ENCODE results near the gene TMEM259. TPM values are rescaled to one million over a fixed set of nuclear protein-coding genes. Genes with fewer than 3 reads are reported as not detected.

TMEM259 gene
- total and polyA plus RNA-seq, 2 of the 13 experiments (the other 11 are each of a cell fraction or from before 2014, with no cell fraction given) = 64.7 to 164 TPM

GRCh38 chr19:1046117-1046626 is 25.2 kb upstream of the TMEM259 start (continued):
- no peak for TF ChIP-seq ZNF878 (CRISPR knock-in tag; IDR thresholded peaks at IDR 0.05)
- TF ChIP-seq SUZ12 (IDR thresholded peaks at IDR 0.05; ENCODE audit: low read depth, low read length) = no peak
- no peak for TF ChIP-seq SATB2 (CRISPR knock-in tag; IDR thresholded peaks at IDR 0.05)
- TF ChIP-seq ZSCAN30 (CRISPR knock-in tag; IDR thresholded peaks at IDR 0.05) = no peak
- 0 out of 2 replicates have a peak, but pooled peaks have one; percentile 66 for TF ChIP-seq ZNF232 (CRISPR knock-in tag; IDR thresholded peaks at IDR 0.05; ENCODE audit: borderline replicate concordance)
- TF ChIP-seq ZNF382 (CRISPR knock-in tag; IDR thresholded peaks at IDR 0.05; ENCODE audit: borderline replicate concordance) = no peak
- TF ChIP-seq NPAS2 (CRISPR knock-in tag; IDR thresholded peaks at IDR 0.05; ENCODE audit: borderline replicate concordance) = no peak
- 0 out of 2 replicates have a peak, but pooled peaks have one; percentile 28 for TF ChIP-seq ELF3 (CRISPR knock-in tag; IDR thresholded peaks at IDR 0.05)
- TF ChIP-seq ARNTL (CRISPR knock-in tag; IDR thresholded peaks at IDR 0.05) = peak; percentile 91
- TF ChIP-seq ZBTB20 (CRISPR knock-in tag; IDR thresholded peaks at IDR 0.05; ENCODE audit: borderline replicate concordance, low read depth) = peak; percentile 48; the same call in 1 of the 2 replicates
- TF ChIP-seq CBX5 (CRISPR knock-in tag; IDR thresholded peaks at IDR 0.05; ENCODE audit: borderline replicate concordance) = no peak
- no peak for TF ChIP-seq TERF1 (CRISPR knock-in tag; IDR thresholded peaks at IDR 0.05)
- TF ChIP-seq GATAD2A (CRISPR knock-in tag; IDR thresholded peaks at IDR 0.05) = no peak
- TF ChIP-seq GMEB2 (CRISPR knock-in tag; IDR thresholded peaks at IDR 0.05; ENCODE audit: low read depth) = no peak
- no peak for TF ChIP-seq POLR2AphosphoS5 (IDR thresholded peaks at IDR 0.05; ENCODE audit: low read depth, low read length)
- no peak for TF ChIP-seq ZSCAN5A (CRISPR knock-in tag; IDR thresholded peaks at IDR 0.05; ENCODE audit: borderline replicate concordance)
- no peak for TF ChIP-seq MXD4 (CRISPR knock-in tag; IDR thresholded peaks at IDR 0.05)
- no peak for TF ChIP-seq SKI (IDR thresholded peaks at IDR 0.05; ENCODE audit: partially characterized antibody)
- no peak for TF ChIP-seq ZNF143 (CRISPR knock-in tag; IDR thresholded peaks at IDR 0.05)
- TF ChIP-seq FOSL1 (CRISPR knock-in tag; IDR thresholded peaks at IDR 0.05; ENCODE audit: borderline replicate concordance) = no peak
- TF ChIP-seq ZFP91 (CRISPR knock-in tag; IDR thresholded peaks at IDR 0.05; ENCODE audit: borderline replicate concordance) = peak; percentile 58
- peak; percentile 67 for TF ChIP-seq BHLHE40 (IDR thresholded peaks at IDR 0.05; ENCODE audit: low read length)
- no peak for TF ChIP-seq AKAP8 (CRISPR knock-in tag; IDR thresholded peaks at IDR 0.05)
- TF ChIP-seq ZFP82 (CRISPR knock-in tag; IDR thresholded peaks at IDR 0.05; ENCODE audit: borderline replicate concordance) = peak; percentile 71; the same call in 1 of the 2 replicates
- no peak for TF ChIP-seq ZNF333 (CRISPR knock-in tag; IDR thresholded peaks at IDR 0.05; ENCODE audit: borderline replicate concordance)
- TF ChIP-seq NR0B2 (CRISPR knock-in tag; IDR thresholded peaks at IDR 0.05) = no peak

Data from HepG2 (cell line).